PC-9 (cell line): Measurements from ENCODE around the gene POLR1D. TPM values are rescaled to one million over a fixed set of nuclear protein-coding genes. Genes with fewer than 3 reads are reported as not detected.

Source experiments
- BruUV-seq: library from RNA; stranded (reverse); fragments of 400-500 nt; replicated peaks from 2 replicates; lab custom pipeline; 2021; lab: Mats Ljungman, UMichigan
- CTCF ChIA-PET: fragments of 300-600 bp; sonication (Branson Sonifier 250); formaldehyde crosslinking; loops from one replicate; lab custom pipeline; 2022; ENCODE audit warnings: antibody characterized with exemption; lab: Charles Lee
- POLR2A ChIA-PET: fragments of 300-600 bp; sonication (Branson Sonifier 250); formaldehyde crosslinking; loops from one replicate; lab custom pipeline; 2022; ENCODE audit warnings: antibody characterized with exemption; ENCODE audit not compliant: unreplicated experiment; lab: Charles Lee
- DNase-seq, 2 experiments: peaks; one replicate each; pipeline versions ENCODE4 v3.0.0 to v3.0.0-alpha.2; 2015 to 2022; ENCODE audit warnings: mixed read lengths in 1 of 2
- H2AFZ ChIP-seq: fragments of 200-600 bp; sonication (generic); 2 replicates; pipeline ENCODE4 v1.8.1; 2017; ENCODE audit warnings: antibody characterized with exemption
- H3F3A ChIP-seq: fragments of 200-600 bp; sonication (generic); 2 replicates; pipeline ENCODE4 v1.8.1; 2017; ENCODE audit warnings: antibody characterized with exemption, mild to moderate bottlenecking, low read depth; ENCODE audit not compliant: insufficient read depth
- H3K27ac ChIP-seq: fragments of 200-600 bp; sonication (generic); 2 replicates; pipeline ENCODE4 v1.6.1; 2016; ENCODE audit warnings: mixed run types
- H3K27me3 ChIP-seq: fragments of 200-600 bp; sonication (generic); 2 replicates; pipeline ENCODE4 v1.6.1; 2016; ENCODE audit warnings: low read depth, mixed run types; ENCODE audit not compliant: insufficient read depth
- H3K36me3 ChIP-seq: fragments of 200-600 bp; sonication (generic); 2 replicates; pipeline ENCODE4 v1.6.1; 2016; ENCODE audit warnings: low read depth, mixed run types
- H3K4me1 ChIP-seq: fragments of 200-600 bp; sonication (generic); replicated peaks from 2 replicates; pipeline ENCODE4 v1.6.1; 2016; ENCODE audit warnings: mixed run types; ENCODE audit not compliant: insufficient read depth
- H3K4me2 ChIP-seq: fragments of 200-600 bp; sonication (generic); 2 replicates; pipeline ENCODE4 v1.6.1; 2017; ENCODE audit warnings: mixed run types
- H3K4me3 ChIP-seq: fragments of 200-600 bp; sonication (generic); 2 replicates; pipeline ENCODE4 v1.6.1; 2016; ENCODE audit warnings: mixed run types
- H3K79me2 ChIP-seq: fragments of 200-600 bp; sonication (generic); 2 replicates; pipeline ENCODE4 v1.6.1; 2017; ENCODE audit warnings: low read depth, mixed run types
- H3K9me2 ChIP-seq: fragments of 200-600 bp; sonication (generic); 2 replicates; pipeline ENCODE4 v1.8.1; 2017; ENCODE audit warnings: mild to moderate bottlenecking; ENCODE audit not compliant: insufficient read depth
- H3K9me3 ChIP-seq: fragments of 200-600 bp; sonication (generic); 2 replicates; pipeline ENCODE4 v1.8.1; 2016; ENCODE audit warnings: low read depth; ENCODE audit not compliant: insufficient read depth
- H4K20me1 ChIP-seq: fragments of 200-600 bp; sonication (generic); 2 replicates; pipeline ENCODE4 v1.8.1; 2017; ENCODE audit not compliant: insufficient read depth
- EZH2 ChIP-seq: fragments of 200-600 bp; sonication (generic); IDR thresholded peaks from 2 replicates; pipeline ENCODE4 v1.8.0; 2017; ENCODE audit warnings: antibody characterized with exemption, low read depth
- intact Hi-C: fragments of 100-400 bp; cut with micrococcal nuclease; formaldehyde crosslinking; loops from one replicate; pipeline ENCODE4 v1.10.0; 2022; ENCODE audit not compliant: unreplicated experiment
- total RNA-seq: library from RNA; stranded (reverse); gene quantifications from 2 replicates; pipeline ENCODE4 v1.2.3, GENCODE V29; 2021
- TF ChIP-seq, protein P1 (sequence below): fragments of 200-600 bp; sonication (generic); conservative IDR thresholded peaks from 2 replicates; pipeline ENCODE4 v1.6.1; 2017; ENCODE audit warnings: mixed run types, antibody characterized with exemption, mild to moderate bottlenecking, moderate library complexity

POLR1D gene
- total RNA-seq, 1 experiment from 2014 or later = 119 TPM

- intact Hi-C loops = loop anchor here (10.0 kb wide), 1 partner anchor 105 kb away; no protein-coding TSS in a partner anchor
- BruUV-seq = no TSS peak
- H3K79me2 ChIP-seq = peaks cover 23% of the 10 kb centered on the region
- H3K9me2 ChIP-seq = no peaks in the 10 kb centered on the region
- ChIA-PET CTCF (no interaction called here), POLR2A (no interaction called here)
- no peaks in the 10 kb centered on the region for H3K9me3 ChIP-seq
- TF ChIP-seq, protein P1, sequence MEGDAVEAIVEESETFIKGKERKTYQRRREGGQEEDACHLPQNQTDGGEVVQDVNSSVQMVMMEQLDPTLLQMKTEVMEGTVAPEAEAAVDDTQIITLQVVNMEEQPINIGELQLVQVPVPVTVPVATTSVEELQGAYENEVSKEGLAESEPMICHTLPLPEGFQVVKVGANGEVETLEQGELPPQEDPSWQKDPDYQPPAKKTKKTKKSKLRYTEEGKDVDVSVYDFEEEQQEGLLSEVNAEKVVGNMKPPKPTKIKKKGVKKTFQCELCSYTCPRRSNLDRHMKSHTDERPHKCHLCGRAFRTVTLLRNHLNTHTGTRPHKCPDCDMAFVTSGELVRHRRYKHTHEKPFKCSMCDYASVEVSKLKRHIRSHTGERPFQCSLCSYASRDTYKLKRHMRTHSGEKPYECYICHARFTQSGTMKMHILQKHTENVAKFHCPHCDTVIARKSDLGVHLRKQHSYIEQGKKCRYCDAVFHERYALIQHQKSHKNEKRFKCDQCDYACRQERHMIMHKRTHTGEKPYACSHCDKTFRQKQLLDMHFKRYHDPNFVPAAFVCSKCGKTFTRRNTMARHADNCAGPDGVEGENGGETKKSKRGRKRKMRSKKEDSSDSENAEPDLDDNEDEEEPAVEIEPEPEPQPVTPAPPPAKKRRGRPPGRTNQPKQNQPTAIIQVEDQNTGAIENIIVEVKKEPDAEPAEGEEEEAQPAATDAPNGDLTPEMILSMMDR = no peak
- TF ChIP-seq EZH2 = no peak
- no peaks in the 10 kb centered on the region for H4K20me1 ChIP-seq
- no peak overlapping the region for H2AFZ ChIP-seq
- no peak for DNase-seq
- H3K4me1 ChIP-seq = peaks cover 33% of the 10 kb centered on the region
- H3K4me3 ChIP-seq = no peak overlapping the region
- H3K36me3 ChIP-seq = peaks cover 12% of the 10 kb centered on the region; the same call in 1 of the 2 replicates
- no peaks in the 10 kb centered on the region for H3K27me3 ChIP-seq
- H3F3A ChIP-seq = peaks cover 7% of the 10 kb centered on the region
- peak overlapping the region; percentile 63 for H3K4me2 ChIP-seq
- peak overlapping the region; percentile 50 for H3K27ac ChIP-seq
Observed at GRCh38 chr13:27659145-27659865, 37.6 kb downstream of the POLR1D start.

- TF ChIP-seq, protein P1 = no peak
- TF ChIP-seq EZH2 = no peak
- H3K9me3 ChIP-seq = no peaks in the 10 kb centered on the region
- CTCF ChIA-PET = no interaction called here
- no peaks in the 10 kb centered on the region for H3K9me2 ChIP-seq
- H3K27ac ChIP-seq = no peak overlapping the region
- no peak overlapping the region for H2AFZ ChIP-seq
- no peaks in the 10 kb centered on the region for H4K20me1 ChIP-seq
- peaks cover 15% of the 10 kb centered on the region for H3K79me2 ChIP-seq
- POLR2A ChIA-PET = interaction anchor here (0.6 kb wide), 1 partner anchor 56 kb away, joined by 8 read pairs; no protein-coding TSS in a partner anchor
- peaks cover 1% of the 10 kb centered on the region; the same call in 1 of the 2 replicates for H3K36me3 ChIP-seq
- no peaks in the 10 kb centered on the region for H3K27me3 ChIP-seq
- intact Hi-C loops = no loop called here
- H3K4me2 ChIP-seq = no peak overlapping the region
- no peak overlapping the region for H3K4me3 ChIP-seq
- BruUV-seq = no TSS peak
- H3K4me1 ChIP-seq = peaks cover 33% of the 10 kb centered on the region
- H3F3A ChIP-seq = peaks cover 7% of the 10 kb centered on the region
- no peak for DNase-seq
Observed at GRCh38 chr13:27660511-27660910, 38.8 kb downstream of the POLR1D start.

DNA sequence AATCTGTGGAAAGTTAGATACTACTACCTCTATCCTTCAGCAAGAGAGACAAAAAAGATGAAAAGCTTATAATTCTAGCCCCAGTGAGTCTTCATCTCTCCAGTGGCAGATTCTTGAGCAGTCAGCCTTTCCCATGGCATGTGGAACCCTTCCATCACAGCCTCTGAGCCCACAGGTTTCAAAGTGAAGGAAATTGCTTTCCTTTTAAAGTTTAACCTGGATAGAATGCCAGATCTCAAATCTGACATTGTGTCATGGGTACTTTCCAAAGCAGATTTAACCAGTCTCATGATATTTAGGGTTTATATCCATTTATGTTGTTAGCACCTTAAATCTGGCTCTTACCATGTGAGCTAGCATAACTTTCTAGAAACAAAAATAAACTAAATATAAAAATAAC is 39.3 kb downstream of the POLR1D start:
- Histone ChIP-seq H3K4me3 (no peak overlapping the region), H3K27me3 (no peaks in the 10 kb centered on the region), H3F3A (peaks cover 7% of the 10 kb centered on the region), H3K27ac (no peak overlapping the region), H3K4me1 (peaks cover 30% of the 10 kb centered on the region), H3K36me3 (no peaks in the 10 kb centered on the region; the same call in 1 of the 2 replicates), H3K4me2 (no peak overlapping the region), H3K9me2 (no peaks in the 10 kb centered on the region), H4K20me1 (no peaks in the 10 kb centered on the region), H3K9me3 (no peaks in the 10 kb centered on the region), H3K79me2 (peaks cover 15% of the 10 kb centered on the region), H2AFZ (no peak overlapping the region)
- CTCF ChIA-PET = no interaction called here
- intact Hi-C loops = no loop called here
- TF ChIP-seq EZH2 = no peak
- TF ChIP-seq, protein P1 = no peak
- DNase-seq = no peak
- BruUV-seq = no TSS peak
- POLR2A ChIA-PET = interaction anchor here (0.6 kb wide), 1 partner anchor 55 kb away, joined by 8 read pairs; no protein-coding TSS in a partner anchor
